ENCODE results near the gene TRIM54.

Gene TRIM54

GRCh38 chr2:27303093-27304025 lies 21.1 kb downstream of the TRIM54 start:
- Histone ChIP-seq H3K27ac (ENCODE audit: low read depth, low read length) (no peak overlapping the region), H3K4me1 (ENCODE audit: control insufficient read depth, insufficient read depth, low read length, unreplicated experiment) (peaks cover 6% of the 10 kb centered on the region), H3K4me3 (ENCODE audit: low read depth, low read length) (peak overlapping the region; percentile 49), H2AFZ (ENCODE audit: low read length, unreplicated experiment) (peak overlapping the region; percentile 65), H3K27me3 (ENCODE audit: insufficient read depth, low read length) (peaks cover 30% of the 10 kb centered on the region), H3K36me3 (ENCODE audit: insufficient read depth, low read length) (no peaks in the 10 kb centered on the region), H3K79me2 (ENCODE audit: control insufficient read depth, insufficient read depth, low read length, unreplicated experiment) (no peaks in the 10 kb centered on the region)

- Histone ChIP-seq H3K4me3 (ENCODE audit: low read depth, low read length) (no peak overlapping the region), H2AFZ (ENCODE audit: low read length, unreplicated experiment) (no peak overlapping the region), H3K4me1 (ENCODE audit: control insufficient read depth, insufficient read depth, low read length, unreplicated experiment) (peaks cover 6% of the 10 kb centered on the region), H3K36me3 (ENCODE audit: insufficient read depth, low read length) (peaks cover 8% of the 10 kb centered on the region; the same call in 1 of the 2 replicates), H3K27ac (ENCODE audit: low read depth, low read length) (no peak overlapping the region), H3K27me3 (ENCODE audit: insufficient read depth, low read length) (peaks cover 35% of the 10 kb centered on the region), H3K79me2 (ENCODE audit: control insufficient read depth, insufficient read depth, low read length, unreplicated experiment) (no peaks in the 10 kb centered on the region)
Observed at GRCh38 chr2:27304488-27305240, 22.4 kb downstream of the TRIM54 start.

- H3K36me3 ChIP-seq (ENCODE audit: insufficient read depth, low read length) = peaks cover 9% of the 10 kb centered on the region; the same call in 1 of the 2 replicates
- H3K4me3 ChIP-seq (ENCODE audit: low read depth, low read length) = no peak overlapping the region
- H3K4me1 ChIP-seq (ENCODE audit: control insufficient read depth, insufficient read depth, low read length, unreplicated experiment) = peaks cover 6% of the 10 kb centered on the region
- no peaks in the 10 kb centered on the region for H3K79me2 ChIP-seq (ENCODE audit: control insufficient read depth, insufficient read depth, low read length, unreplicated experiment)
- H3K27me3 ChIP-seq (ENCODE audit: insufficient read depth, low read length) = peaks cover 35% of the 10 kb centered on the region
- H3K27ac ChIP-seq (ENCODE audit: low read depth, low read length) = no peak overlapping the region
- H2AFZ ChIP-seq (ENCODE audit: low read length, unreplicated experiment) = no peak overlapping the region
Observed at GRCh38 chr2:27305516-27305915, 23.3 kb downstream of the TRIM54 start.

- no peak overlapping the region for H3K4me3 ChIP-seq (ENCODE audit: low read depth, low read length)
- H3K36me3 ChIP-seq (ENCODE audit: insufficient read depth, low read length) = peaks cover 9% of the 10 kb centered on the region; the same call in 1 of the 2 replicates
- H3K79me2 ChIP-seq (ENCODE audit: control insufficient read depth, insufficient read depth, low read length, unreplicated experiment) = no peaks in the 10 kb centered on the region
- no peak overlapping the region for H2AFZ ChIP-seq (ENCODE audit: low read length, unreplicated experiment)
- H3K27ac ChIP-seq (ENCODE audit: low read depth, low read length) = no peak overlapping the region
- peaks cover 35% of the 10 kb centered on the region for H3K27me3 ChIP-seq (ENCODE audit: insufficient read depth, low read length)
- peaks cover 6% of the 10 kb centered on the region for H3K4me1 ChIP-seq (ENCODE audit: control insufficient read depth, insufficient read depth, low read length, unreplicated experiment)
Observed at GRCh38 chr2:27306136-27306535, 23.9 kb downstream of the TRIM54 start.

GRCh38 chr2:27306573-27307286 lies 24.5 kb downstream of the TRIM54 start:
- peaks cover 9% of the 10 kb centered on the region; the same call in 1 of the 2 replicates for H3K36me3 ChIP-seq (ENCODE audit: insufficient read depth, low read length)
- peaks cover 6% of the 10 kb centered on the region for H3K4me1 ChIP-seq (ENCODE audit: control insufficient read depth, insufficient read depth, low read length, unreplicated experiment)
- H2AFZ ChIP-seq (ENCODE audit: low read length, unreplicated experiment) = no peak overlapping the region
- H3K4me3 ChIP-seq (ENCODE audit: low read depth, low read length) = no peak overlapping the region
- no peaks in the 10 kb centered on the region for H3K79me2 ChIP-seq (ENCODE audit: control insufficient read depth, insufficient read depth, low read length, unreplicated experiment)
- no peak overlapping the region for H3K27ac ChIP-seq (ENCODE audit: low read depth, low read length)
- peaks cover 35% of the 10 kb centered on the region for H3K27me3 ChIP-seq (ENCODE audit: insufficient read depth, low read length)

- Histone ChIP-seq H3K27ac (ENCODE audit: low read depth, low read length) (no peak overlapping the region), H3K27me3 (ENCODE audit: insufficient read depth, low read length) (peaks cover 35% of the 10 kb centered on the region), H3K4me3 (ENCODE audit: low read depth, low read length) (no peak overlapping the region), H2AFZ (ENCODE audit: low read length, unreplicated experiment) (no peak overlapping the region), H3K36me3 (ENCODE audit: insufficient read depth, low read length) (peaks cover 9% of the 10 kb centered on the region; the same call in 1 of the 2 replicates), H3K4me1 (ENCODE audit: control insufficient read depth, insufficient read depth, low read length, unreplicated experiment) (peaks cover 6% of the 10 kb centered on the region), H3K79me2 (ENCODE audit: control insufficient read depth, insufficient read depth, low read length, unreplicated experiment) (no peaks in the 10 kb centered on the region)
Observed at GRCh38 chr2:27307287-27307544, 25.0 kb downstream of the TRIM54 start.

GRCh38 chr2:27307545-27308358 lies 25.5 kb downstream of the TRIM54 start:
- H3K27me3 ChIP-seq (ENCODE audit: insufficient read depth, low read length) = peaks cover 35% of the 10 kb centered on the region
- H2AFZ ChIP-seq (ENCODE audit: low read length, unreplicated experiment) = no peak overlapping the region
- H3K4me1 ChIP-seq (ENCODE audit: control insufficient read depth, insufficient read depth, low read length, unreplicated experiment) = peaks cover 4% of the 10 kb centered on the region
- no peaks in the 10 kb centered on the region for H3K79me2 ChIP-seq (ENCODE audit: control insufficient read depth, insufficient read depth, low read length, unreplicated experiment)
- H3K4me3 ChIP-seq (ENCODE audit: low read depth, low read length) = no peak overlapping the region
- peaks cover 9% of the 10 kb centered on the region; the same call in 1 of the 2 replicates for H3K36me3 ChIP-seq (ENCODE audit: insufficient read depth, low read length)
- H3K27ac ChIP-seq (ENCODE audit: low read depth, low read length) = no peak overlapping the region

GRCh38 chr2:27308359-27308881 lies 26.2 kb downstream of the TRIM54 start, which contains the start of gene UCN:
UCN (minus strand) TSS chr2:27308445; CDS start chr2:27307895, 550 bp downstream.
- Histone ChIP-seq H3K27me3 (ENCODE audit: insufficient read depth, low read length) (peaks cover 35% of the 10 kb centered on the region), H2AFZ (ENCODE audit: low read length, unreplicated experiment) (no peak within 1 kb of the TSS), H3K36me3 (ENCODE audit: insufficient read depth, low read length) (peaks cover 9% of the 10 kb centered on the region; the same call in 1 of the 2 replicates), H3K79me2 (ENCODE audit: control insufficient read depth, insufficient read depth, low read length, unreplicated experiment) (no peaks in the 10 kb centered on the region), H3K4me3 (ENCODE audit: low read depth, low read length) (no peak within 1 kb of the TSS), H3K27ac (ENCODE audit: low read depth, low read length) (no peak within 1 kb of the TSS), H3K4me1 (ENCODE audit: control insufficient read depth, insufficient read depth, low read length, unreplicated experiment) (no peaks in the 10 kb centered on the region)

GRCh38 chr2:27309651-27310050 lies 27.4 kb downstream of the TRIM54 start:
- peaks cover 9% of the 10 kb centered on the region; the same call in 1 of the 2 replicates for H3K36me3 ChIP-seq (ENCODE audit: insufficient read depth, low read length)
- H3K27me3 ChIP-seq (ENCODE audit: insufficient read depth, low read length) = peaks cover 32% of the 10 kb centered on the region
- H3K4me1 ChIP-seq (ENCODE audit: control insufficient read depth, insufficient read depth, low read length, unreplicated experiment) = no peaks in the 10 kb centered on the region
- H2AFZ ChIP-seq (ENCODE audit: low read length, unreplicated experiment) = no peak overlapping the region
- H3K4me3 ChIP-seq (ENCODE audit: low read depth, low read length) = no peak overlapping the region
- H3K79me2 ChIP-seq (ENCODE audit: control insufficient read depth, insufficient read depth, low read length, unreplicated experiment) = no peaks in the 10 kb centered on the region
- no peak overlapping the region for H3K27ac ChIP-seq (ENCODE audit: low read depth, low read length)
